GM19467 (cell line): ENCODE measurements around the gene DIS3L2.
"Not testable (repeated sequence)": the region's sequence is repeated elsewhere in the genome, so short reads cannot be mapped to it uniquely, and the experiment has no call there.

Source experiments
- ATAC-seq: cut with Tn5 transposase; IDR thresholded peaks from one replicate; pipeline ENCODE4 v1.9.1; 2021; ENCODE audit warnings: mild to moderate bottlenecking, moderate library complexity; ENCODE audit not compliant: unreplicated experiment

DIS3L2 gene

DNA sequence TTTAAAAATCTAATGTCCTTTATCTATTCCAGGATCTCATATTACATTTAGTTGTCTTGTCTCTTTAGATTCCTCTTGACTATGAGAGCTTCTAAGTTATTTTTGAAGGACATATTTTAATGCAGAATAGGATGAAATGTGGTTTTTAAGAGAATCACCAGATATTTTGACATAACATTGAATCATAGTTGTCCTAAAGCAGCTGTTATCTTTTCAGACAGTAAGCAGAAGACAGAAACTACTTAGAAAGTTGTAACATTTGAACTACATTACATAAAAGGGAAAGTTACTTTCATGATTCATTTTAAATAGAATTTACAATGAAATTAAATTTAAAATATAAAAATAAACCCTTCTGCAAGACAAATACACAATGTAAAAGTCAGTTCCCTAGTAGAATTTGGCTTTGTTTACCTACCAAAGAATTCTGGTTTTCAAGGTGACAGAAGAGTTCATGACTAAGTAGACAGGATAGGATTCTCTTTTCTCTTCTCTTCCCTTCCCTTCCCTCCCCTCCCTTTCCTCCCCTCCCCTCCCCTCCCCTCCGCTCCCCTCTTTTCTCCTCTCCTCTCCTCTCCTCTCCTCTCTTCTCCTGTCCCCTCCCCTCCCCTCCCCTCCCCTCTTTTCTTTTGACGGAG is 186.0 kb downstream of the DIS3L2 start:
- ATAC-seq: no peak

DNA sequence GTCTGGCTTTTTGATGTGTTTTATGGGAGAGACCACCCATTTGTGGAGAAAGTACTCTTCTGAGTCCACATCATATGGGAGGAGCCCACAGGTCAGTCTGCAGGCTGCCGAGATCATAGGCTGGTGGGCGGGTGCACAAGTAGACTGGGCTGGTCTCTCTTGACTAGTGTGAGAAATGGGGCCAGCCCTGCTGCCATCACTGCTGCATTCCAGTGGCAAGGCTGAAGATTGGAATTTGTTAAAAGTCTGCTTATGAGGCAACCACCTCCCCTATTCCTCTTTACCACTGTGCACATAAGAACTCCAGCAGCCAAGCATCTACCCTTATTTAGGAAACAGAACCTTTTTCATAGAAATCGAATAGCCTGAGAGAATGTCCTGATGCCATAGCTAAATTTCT is 200.7 kb downstream of the DIS3L2 start:
- no peak for ATAC-seq

DNA sequence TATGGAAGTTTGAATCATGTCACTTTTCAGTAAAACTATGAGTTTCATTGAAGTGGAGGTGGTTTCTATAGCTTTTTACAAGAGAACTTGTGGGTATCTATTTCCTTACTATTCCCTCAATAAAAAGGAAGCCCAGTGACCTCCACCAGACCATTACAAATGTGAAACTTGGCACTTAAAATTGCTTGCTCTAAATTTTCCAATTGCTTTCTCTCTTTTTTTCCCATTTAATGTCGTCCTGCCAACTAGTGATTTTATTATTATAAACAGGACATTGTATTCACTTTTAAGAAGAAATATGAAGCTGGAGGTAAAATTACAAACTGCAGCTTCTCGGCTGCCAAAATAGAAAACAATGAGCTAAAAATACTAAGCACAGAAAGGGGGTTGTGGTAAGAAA is 208.9 kb downstream of the DIS3L2 start:
- no peak for ATAC-seq

DNA sequence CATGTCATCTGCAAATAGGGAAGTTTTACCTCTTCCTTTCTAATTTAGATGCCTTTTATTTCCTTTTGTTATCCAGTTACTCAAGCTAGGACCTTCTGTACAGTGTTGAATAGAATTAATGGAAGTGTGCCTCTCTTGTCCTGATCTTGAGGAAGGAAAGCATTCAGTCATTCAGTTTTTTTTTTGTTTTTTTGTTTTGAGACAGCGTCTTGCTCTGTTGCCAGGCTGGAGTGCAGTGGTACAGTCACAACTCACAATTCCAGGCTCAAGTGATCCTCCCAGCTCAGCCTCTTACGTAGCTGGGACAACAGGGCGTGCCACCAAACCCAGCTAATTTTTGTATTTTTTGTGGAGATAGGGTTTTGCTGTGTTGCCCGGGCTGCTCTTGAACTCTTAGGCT is 213.1 kb downstream of the DIS3L2 start:
- no peak for ATAC-seq

DNA sequence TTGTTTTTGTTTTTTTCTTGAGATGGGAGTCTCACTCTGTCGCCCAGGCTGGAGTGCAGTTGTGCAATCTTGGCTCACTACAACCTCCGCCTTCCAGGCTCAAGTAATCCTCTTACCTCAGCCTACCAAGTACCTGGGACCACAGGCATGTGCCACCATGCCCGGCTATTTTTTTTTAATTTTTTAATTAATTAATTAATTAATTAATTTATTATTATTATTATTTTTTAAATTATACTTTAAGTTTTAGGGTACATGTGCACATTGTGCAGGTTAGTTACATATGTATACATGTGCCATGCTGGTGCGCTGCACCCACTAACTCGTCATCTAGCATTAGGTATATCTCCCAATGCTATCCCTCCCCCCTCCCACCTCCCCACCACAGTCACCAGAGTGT is 215.1 kb downstream of the DIS3L2 start:
- not testable (repeated sequence) for ATAC-seq

DNA sequence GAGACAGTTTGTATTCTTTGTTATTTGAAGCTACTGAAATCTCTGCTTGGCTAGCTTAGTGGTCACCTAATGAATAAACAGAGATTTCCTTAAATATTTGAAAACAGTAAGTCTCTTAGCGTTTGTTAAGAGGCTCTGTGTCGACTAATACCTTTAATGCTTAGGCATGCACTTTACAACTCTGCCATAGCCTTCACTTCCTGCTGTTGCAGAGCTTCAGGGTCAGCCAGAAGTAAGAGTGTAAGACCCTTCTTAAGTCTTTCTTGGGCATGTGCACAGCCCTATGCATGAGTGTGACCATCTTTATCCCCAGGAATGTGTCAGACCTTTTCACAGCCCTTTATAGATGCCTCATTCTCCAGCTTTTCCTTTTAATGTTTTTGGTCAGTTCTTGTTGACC is 221.8 kb downstream of the DIS3L2 start:
- ATAC-seq: no peak

DNA sequence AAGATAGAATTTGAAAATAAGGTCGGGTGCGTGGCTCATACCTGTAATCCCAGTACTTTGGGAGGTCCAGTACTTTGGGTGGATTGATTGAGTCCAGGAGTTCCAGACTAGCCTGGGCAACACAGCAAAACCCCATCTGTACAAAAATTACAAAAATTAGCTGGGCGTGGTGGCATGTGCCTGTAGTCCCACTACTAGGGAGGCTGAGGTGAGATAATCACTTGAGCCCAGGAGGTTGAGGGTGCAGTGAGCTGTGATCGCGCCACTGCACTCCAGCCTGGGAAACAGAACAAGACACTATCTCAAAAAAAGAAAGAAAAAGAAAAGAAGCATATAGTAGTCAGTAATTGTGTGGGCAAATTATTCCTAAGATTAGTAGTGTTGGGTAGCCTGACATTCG is 222.8 kb downstream of the DIS3L2 start:
- no peak for ATAC-seq

DNA sequence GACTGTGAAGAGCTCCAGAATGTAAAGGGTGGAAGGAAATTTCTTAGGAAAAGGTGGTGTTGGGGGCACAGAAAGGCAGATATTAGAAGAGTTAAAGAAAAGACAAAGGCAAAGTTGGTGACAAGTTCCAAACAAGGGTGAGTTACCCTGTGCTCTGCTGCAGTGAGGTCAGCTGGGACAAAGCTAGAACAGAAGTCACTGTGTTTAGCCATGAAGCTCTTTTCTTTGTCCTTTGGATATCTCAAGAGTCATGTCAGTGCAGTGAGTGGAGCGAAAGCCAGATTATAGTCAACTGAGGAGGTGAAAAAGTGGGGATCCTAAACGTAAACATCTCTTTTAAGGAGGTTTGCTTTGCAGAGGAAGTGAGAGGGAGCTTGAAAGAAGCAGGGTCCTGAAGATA is 229.3 kb downstream of the DIS3L2 start:
- ATAC-seq: no peak

DNA sequence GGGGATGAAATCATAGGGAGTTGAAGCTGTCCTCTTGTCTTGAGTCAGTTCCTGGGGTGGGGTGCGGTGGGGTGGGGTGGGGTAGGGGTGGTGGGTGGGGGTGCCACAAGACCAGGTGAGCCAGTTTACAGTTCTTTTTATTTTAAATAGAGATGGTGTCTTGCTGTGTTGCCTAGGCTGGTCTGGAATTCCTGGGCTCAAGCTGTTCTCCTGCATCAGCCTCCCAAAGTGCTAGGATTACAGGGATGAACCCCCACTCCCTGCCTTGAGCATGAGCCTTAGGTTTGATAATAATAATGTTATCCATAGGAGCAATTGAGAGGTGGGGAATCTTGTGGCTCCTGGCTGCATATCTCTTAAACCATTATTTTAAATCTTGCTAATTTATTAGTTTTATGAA is 234.0 kb downstream of the DIS3L2 start:
- no peak for ATAC-seq

DNA sequence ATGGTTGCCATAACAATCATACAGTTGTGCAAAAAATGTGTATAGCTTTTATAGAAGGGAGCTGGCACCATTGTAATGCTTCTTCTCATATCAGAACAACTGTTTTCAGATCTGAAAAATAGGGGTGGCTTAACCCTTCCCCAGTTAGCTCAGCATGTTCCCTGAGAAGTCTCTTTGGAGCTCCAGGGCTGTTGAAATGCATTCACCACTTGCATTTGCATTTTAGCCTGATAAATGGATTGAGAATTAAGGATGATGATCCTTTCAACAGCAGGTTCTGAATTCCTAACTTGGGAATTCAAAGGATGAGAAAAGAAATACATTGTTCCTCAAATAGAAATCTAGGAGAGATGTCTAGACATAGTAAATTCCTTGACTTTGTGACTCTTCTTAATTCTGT is 235.3 kb downstream of the DIS3L2 start:
- ATAC-seq: no peak

DNA sequence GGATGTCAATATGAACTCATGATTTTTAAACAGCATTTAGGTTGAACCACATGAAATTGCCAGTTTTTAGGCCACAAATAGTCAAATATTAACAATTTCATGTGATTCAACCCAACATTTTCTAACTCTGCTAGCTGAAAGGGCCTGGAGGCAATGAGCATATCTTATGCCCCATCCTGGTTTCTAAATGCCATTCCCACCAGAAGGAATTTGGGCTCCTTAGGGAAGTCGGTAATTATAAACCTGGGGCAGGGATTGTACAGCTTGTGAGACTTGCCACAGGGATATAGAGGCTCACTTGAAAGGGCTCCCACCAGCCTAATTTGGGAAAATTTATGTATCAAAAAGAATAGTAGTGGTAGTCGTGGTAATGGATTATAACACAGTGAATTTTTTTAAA is 238.7 kb downstream of the DIS3L2 start:
- no peak for ATAC-seq

DNA sequence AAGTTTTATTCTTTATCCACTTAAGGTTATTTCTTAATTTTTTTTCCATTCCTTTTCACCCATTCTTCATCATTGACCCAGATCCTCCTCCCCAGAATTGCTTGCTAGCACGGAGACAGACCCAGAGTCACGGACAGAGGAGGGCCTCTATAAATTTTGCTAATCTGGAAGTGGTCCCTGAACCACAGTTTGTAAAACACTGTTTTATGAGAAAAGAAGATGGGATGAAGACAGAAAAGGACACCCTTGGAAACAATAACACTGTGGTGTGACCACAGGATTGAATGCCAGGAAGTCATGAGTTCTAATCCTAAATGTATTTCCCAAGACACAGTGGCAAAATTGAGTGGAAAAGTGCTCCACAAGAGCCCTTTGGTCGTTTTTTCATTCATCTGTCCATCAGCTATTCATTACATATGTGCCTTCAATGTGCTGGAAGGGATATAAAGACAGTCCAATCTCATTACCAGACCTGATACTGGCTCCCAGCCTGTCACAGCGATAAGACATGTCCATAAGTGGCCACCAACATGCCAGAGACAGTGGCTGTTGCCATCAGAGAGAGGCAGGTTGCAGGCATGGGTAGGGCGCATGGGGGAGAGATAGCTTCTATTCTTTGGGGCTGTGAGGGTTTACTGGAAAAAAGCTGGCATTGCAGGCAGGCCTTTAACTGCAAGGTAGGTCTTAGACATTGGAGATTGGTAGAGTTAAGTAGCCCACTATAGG is 241.8 kb downstream of the DIS3L2 start:
- ATAC-seq: no peak

DNA sequence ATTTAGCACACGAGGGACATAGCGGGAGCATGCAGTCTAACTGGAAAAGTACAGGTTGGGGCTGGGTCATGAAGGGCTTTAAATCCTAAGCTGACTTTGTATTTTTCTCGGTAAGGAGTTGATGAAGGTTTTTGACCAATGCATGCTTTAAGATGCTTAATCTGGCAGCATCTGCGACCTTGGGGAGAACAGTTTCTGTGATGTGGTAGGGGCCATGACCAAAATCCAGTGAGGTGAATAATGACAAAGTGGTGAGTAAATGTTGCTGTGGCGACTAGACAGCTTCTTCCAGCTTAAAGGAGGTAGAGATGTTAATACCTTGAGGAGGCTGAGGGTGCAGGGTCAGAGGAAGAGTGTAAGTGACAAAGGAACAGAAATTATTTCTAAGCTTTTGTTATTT is 242.4 kb downstream of the DIS3L2 start:
- ATAC-seq: no peak

DNA sequence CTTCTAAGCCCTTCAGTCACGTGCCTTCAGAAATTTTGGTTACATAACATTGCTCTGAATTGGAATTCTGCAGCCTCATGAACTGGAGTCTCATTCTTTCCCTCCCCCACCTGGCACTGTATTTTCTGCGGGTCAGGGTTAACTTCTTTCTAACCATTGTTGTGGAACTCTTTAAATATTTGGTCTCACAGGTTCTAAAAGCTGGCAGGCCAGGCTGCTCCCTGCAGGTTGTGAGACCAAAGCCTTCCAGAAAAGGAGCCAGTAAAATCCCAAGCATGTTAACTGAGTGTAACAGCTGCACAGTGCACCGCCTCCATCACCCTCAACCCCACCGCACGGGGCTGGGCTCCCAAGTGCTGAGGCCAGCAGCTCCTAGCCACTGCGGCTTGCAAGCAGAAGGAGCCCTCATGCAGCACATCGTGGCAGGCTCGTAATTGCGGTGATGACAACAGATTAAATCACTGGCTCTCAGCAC is 243.0 kb downstream of the DIS3L2 start:
- ATAC-seq: no peak

DNA sequence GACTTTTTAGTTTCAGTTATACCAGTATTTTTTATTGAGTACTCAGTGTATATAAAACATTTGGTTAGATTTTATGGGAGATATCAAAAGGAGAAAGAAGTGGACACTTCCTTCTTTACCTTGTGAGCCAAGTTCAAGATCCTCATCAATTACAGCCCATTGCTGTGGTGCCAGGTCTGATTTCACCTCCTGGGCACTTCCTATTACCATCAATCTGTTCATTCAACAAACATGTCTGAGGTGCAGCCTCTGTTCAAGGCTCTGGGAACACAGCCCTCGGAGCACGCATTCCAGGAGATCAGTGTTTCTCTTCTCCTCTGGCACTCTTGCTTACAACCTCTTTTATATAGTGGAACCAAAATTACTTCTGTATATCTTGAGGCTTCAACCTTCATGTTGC is 245.7 kb downstream of the DIS3L2 start:
- no peak for ATAC-seq

DNA sequence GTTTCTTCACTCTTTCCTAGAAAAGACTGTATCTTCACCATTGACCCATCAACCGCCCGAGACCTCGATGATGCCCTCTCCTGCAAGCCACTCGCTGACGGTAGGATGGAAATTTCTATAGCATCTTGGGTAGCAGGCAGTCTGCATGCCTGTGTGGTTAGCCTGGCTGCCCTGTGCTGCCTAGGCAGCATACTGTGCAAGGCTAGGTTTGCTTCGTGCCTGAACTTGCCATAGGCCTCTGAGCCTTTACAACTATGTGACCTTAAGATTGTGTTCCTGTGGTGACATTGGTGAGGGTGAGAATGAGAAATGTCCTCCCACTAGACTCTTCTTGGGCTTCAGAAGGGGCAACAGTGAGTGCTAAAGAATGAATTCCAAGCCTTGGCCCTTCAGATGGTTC is 248.8 kb downstream of the DIS3L2 start:
- no peak for ATAC-seq

DNA sequence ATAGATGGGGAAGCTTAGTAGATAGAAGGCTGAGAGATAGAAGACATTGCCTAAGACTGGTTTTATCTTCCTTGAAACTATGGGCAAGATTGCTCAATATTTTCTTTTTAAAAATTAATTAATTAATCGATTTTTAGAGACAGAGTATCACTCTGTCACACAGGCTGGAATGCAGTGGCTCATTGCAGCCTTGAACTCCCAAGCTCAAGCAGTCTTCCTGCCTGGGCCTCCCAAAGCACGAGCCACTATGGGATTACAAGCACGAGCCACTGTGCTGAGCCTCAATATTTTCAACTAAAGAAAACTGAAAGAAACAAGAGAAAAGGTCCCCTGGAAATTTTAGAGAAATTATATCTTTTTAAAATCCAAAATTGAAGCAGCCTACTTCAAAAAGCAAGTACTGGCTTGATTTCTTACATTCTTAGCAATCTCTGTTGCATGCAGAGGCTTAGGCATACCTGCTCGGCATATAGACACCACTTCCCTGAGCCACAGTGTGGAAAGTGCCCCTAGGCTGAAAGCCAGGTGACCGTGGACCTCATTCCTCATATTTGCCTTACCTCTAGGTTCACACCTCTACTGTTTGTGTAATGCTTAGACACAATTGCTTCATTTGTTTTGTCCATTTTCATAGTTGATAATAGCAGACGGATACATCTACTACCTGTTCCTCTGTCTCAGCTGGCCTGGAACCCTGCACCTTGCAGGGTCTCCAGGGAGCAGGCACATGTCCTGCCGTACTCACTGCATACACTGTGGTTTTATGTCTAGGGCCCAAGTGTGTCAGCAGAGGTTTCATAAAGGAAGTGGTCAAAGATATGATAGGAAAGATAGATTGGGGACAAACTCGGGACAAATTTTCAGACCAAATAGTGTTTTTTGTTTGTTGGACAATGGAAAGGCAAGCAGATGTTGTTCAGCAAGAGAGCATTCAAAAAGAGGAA is 250.5 kb downstream of the DIS3L2 start:
- ATAC-seq: no peak

DNA sequence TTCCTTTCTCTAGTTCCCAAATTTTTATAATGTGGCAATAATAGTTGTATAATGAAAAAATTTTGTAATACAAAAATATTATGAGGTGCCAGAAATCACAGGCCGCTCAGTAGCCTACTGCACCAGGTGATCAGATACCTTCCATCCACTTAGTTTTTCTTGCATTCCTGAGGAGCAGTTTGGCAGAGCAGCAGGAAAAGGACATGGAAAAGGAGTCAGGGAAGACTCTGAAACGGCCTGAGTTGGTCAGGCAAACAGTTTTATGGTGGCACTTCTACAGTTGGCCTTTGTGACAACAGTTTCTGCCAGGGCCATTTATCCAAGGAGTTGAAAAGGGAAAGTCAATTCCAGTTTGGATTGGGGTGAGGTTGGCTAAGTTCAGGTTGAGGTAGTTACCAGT is 251.7 kb downstream of the DIS3L2 start:
- no peak for ATAC-seq

DNA sequence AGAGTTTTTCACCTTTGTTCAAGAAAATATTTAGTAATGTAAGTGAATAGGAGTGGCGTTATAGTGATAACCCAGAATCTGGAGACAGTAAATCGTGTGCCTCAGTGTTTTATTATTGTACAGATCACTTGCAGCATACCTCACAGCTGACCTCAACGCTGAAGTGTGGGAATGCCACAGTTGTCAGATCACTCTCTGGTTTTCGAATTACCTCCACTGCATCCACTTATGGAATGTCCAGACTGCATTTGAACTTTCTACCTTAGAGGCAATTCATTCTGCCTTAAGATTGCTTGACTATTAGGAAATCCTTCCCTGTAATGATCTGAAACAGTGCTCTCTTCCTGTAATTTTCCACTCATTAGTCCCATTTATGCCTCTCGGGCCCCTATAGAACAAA is 252.5 kb downstream of the DIS3L2 start:
- ATAC-seq: no peak

DNA sequence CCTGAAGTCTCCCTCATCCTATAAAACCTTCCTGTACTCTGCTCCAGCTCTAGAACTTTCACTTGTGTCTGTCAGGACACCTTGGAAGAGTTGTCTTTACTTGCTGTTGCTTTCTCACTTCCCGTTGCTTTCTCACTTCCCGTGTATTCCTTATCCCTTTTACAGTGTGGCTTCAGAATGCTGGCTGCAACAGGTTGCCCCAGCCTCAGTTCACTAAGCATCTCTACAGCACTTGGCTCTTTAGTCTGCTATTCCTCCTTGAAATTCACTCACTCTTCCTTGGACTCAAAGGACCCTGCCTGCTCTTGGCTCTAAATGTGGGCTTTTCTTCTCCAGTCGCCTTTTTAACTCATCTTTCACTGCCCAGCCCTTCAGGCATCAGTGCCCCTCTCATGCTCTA is 254.5 kb downstream of the DIS3L2 start:
- ATAC-seq: no peak

DNA sequence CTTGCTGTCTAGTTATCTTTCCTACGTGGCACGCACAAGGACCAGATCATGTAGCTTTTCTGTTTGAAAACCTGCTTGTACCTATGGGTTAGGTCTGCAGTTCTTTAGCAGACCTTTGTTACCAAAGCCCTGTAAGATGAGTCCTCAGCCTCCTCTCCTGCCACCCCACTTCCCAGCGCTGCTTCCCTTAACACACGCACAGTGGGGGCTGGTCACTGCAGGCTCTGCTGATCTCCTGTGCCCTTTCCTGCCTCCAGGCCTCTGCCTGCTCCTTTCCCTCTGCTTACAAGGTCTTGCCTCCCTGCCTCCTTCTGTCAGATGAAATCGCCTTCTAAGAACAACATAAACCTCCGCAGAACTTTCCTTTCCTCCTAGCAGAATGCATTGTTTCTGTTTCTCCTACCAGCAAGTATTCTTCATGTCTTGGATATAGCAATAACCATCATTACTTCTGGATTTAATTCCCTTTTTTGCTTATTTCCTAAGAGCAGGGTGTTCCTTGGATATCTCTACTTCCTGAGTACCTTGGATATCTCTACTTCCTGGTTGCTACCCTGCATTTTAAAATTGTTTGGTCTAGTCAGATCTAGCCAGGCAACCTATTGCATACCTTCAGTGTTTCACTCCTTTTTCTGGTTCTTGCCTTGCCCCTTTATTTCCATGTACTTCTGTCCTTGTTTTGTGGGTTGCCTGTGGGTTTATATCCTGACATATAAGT is 257.4 kb downstream of the DIS3L2 start:
- ATAC-seq: no peak
